Mucosa of gallbladder (tissue), 1 donor: ENCODE results near the gene SGPL1. TPM values are rescaled to one million over a fixed set of nuclear protein-coding genes. Genes with fewer than 3 reads are reported as not detected.
"Not testable (repeated sequence)": the region's sequence is repeated elsewhere in the genome, so short reads cannot be mapped to it uniquely, and the experiment has no call there.

Experiments used
- DNase-seq: peaks from one replicate; pipeline ENCODE4 v3.0.0-alpha.2; 2020; ENCODE audit warnings: low spot score
- total RNA-seq: library from RNA; stranded (reverse); gene quantifications from one replicate; pipeline ENCODE4 v1.2.1, GENCODE V29; 2021
- donor health status: DM: no; HTN: no; CAD: no.

The SGPL1 gene
- total RNA-seq = 64.0 TPM

GRCh38 chr10:70815504-70816219 is at the start of gene SGPL1:
TSS of gene SGPL1 (plus strand) at chr10:70815948. CDS start at chr10:70816854, 906 bp downstream.
- peak; percentile 89 for DNase-seq

GRCh38 chr10:70768026-70768685 is 47.6 kb upstream of the SGPL1 start:
- not testable (repeated sequence) for DNase-seq

DNA sequence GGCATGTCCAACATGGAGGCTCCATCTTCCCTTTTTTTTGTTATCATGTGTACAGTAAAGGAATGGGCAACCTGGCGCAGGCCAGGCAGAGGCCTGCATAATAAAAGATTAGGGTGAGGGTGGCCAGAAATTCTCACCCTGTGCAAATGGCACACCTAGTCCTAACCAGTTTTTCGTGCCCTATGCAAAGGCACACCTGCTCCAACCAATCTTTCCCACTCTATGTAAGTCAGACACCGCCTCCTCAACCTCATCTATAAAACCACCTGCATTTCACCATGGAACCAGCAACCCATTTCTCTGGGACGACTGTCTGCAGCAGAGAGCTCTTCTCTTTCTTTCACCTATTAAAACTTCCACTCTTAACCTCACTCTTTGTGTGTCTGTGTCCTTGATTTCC is 46.6 kb upstream of the SGPL1 start:
- DNase-seq = no peak

- DNase-seq = no peak
Measured at GRCh38 chr10:70770001-70770400, 45.7 kb upstream of the SGPL1 start.

- not testable (repeated sequence) for DNase-seq
Measured at GRCh38 chr10:70770516-70770915, 45.2 kb upstream of the SGPL1 start.

- DNase-seq = no peak
Measured at GRCh38 chr10:70771311-70772194, 44.2 kb upstream of the SGPL1 start.

DNA sequence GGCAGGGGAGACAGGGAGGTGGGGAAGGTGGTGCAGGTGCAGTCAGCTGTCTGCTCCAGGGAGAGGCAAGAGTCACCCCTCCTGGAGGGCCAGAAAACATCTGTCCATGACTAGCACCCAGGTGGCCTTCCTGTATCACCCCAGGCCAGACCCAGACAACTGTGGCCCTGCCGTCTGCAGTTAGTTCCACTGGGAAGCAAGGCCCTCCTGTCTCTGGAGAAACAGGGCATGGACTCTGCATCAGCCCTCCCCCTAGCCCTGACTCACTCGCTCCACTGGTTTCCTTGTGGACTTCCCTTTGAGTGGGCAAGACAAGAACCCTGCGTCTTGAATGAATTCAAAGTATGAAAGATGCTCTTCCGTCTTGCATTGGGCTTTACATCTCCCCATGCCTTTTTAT is 43.1 kb upstream of the SGPL1 start:
- no peak for DNase-seq

- no peak for DNase-seq
Measured at GRCh38 chr10:70773461-70773860, 42.3 kb upstream of the SGPL1 start.

GRCh38 chr10:70773965-70774809 is 41.6 kb upstream of the SGPL1 start:
- no peak for DNase-seq

DNA sequence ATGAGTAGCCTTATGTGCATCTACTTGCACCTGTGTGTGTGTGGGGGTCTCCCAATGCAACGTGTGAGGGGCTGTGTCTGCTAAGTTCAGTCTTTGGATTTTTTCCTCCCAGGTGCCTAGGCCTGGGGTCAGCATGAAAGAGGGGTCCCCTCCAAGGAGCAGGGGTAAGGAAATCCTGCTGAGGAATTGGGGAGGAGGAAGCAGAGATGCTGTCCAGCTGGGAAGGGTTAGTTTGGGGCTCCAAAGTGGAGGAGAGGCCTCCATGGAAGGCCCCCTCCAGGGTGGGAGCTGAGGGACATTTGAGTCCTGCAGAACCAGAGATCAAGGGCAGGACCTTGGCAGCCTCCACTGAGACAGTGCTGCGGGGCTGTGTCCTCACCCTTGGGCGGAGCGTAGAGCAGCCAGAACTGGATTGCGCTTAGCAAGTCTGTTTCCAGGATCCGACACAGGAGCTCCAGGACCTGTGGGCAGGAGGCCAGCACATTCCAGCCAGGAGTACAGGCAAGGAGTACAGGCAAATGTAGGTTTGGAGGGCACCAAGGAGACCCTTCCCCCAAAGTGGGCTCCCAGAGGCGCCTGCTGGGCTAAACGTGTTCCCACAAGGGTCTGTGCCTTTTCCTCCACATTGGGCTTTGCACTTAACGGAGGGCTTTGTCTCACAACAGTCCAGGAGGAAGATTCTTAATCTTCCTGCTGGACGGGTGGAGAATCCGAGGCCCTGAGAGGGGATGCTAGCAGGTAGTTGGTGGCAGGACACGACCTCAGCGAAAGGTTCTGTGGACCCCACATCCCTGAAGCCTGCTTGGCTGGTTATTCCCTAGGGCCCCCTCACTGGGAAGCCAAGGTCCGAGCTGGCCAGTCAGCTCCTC is 40.7 kb upstream of the SGPL1 start:
- DNase-seq = peak; percentile 42

- no peak for DNase-seq
Measured at GRCh38 chr10:70775679-70776454, 39.9 kb upstream of the SGPL1 start.

GRCh38 chr10:70776455-70777005 is 39.2 kb upstream of the SGPL1 start:
- DNase-seq = no peak

DNA sequence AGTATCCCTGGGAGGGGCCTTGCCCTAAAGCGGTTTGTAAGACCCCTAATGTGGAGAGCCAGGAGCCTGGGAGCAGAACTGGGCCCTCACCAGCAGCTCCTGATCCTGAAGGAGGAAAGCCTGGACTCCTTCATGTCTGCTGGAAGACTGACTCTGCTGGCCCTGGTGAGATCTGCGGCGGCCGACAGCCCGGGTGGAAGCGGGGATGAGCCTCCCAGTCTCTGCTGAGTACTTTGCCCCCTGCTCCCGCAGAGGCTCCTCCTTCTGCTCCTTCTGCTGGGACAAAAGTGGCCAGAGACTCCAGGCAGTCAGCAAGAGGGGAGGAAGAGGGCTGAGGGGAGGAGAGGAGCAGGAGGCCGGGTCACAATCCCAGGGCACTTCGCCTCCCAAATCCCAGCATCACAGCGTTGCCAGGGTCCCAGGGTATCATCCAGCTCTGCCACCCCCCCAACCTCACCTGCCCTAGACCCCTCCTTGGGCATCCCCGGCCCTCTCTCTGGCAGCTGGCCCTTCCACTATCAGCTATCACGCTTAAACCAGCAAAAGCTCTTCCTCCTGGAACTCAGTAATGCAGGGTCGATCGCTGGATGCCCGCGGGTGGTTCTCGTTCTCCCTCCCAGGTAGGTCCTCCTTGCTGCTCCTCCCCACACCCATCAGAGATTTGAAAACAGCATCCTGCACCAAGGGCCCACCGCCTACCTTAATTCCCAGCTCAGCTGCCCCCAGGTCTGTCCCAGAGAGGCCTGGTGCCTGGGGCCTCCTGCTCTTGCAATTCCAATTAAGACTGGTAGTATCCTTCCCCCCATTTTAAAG is 38.5 kb upstream of the SGPL1 start:
- DNase-seq = no peak

DNA sequence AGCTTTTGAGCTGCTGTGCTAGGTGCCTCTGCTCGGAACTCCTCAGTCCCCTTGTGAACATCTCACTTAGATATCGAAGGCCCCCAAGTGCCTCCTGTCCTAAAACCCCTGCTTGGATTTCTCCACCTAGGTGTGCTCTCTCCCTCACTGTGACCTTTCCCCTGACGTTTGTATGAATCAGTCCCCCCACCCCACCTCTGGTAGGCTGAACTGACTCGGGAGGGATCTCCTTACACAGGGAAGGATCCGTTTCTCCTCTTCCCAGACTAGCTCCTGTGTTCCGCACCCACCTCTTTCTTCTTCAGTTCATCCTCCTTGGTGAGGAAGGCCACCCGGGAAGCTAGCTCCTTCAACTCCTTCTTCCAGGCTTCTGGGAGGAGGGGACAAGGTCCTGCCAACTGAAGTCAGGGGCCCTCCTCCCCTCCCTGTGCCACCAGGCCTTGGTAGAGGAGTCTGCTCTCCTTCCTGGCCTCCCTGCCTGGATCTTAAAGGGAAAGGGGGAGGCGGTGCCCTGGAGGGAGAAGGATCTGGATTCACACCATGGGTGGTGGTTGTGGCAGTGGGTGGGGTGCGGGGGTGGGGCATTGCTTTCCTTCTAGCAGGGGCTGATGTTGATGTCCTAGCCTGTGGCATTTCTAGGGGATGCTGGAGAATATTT is 37.4 kb upstream of the SGPL1 start:
- DNase-seq = no peak

GRCh38 chr10:70779088-70779487 is 36.7 kb upstream of the SGPL1 start:
- DNase-seq = no peak

GRCh38 chr10:70779511-70780369 is 36.0 kb upstream of the SGPL1 start:
- DNase-seq = no peak

DNA sequence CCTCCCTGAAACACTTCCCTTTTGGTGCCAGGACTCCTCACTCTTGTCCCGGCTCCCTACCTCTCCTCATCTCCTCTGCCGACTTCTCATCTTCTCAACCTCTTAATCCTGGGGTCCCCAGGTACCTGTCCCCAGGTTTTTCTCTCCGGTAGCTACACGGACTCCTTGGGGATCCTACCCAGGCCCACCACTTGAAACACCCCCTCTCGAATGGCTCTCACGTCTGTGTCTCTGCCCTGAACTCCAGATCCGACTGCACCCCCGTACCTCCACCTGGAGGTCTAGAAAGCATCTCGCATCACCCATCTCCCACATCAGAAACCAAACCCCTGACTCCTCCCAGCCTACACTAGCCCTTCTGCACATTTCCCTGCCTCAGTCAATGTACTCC is 35.4 kb upstream of the SGPL1 start:
- no peak for DNase-seq
